DND-41 (cell line): ENCODE measurements around the gene PHTF1.
"Not testable (repeated sequence)": the region's sequence is repeated elsewhere in the genome, so short reads cannot be mapped to it uniquely, and the experiment has no call there.

Source experiments
- ATAC-seq: fragments of 200-7000 bp; cut with Tn5 transposase; 3 replicates; pipeline ENCODE4 v1.9.1; 2021; ENCODE audit warnings: low read depth; ENCODE audit not compliant: insufficient read depth
- DNase-seq: peaks from one replicate; pipeline ENCODE4 v3.0.0-alpha.2; 2020
- H2AFZ ChIP-seq: 2 replicates; pipeline ENCODE4 v1.6.0; 2012; ENCODE audit warnings: low read depth, low read length
- H3K27ac ChIP-seq: 2 replicates; pipeline ENCODE4 v1.5.1; 2012; ENCODE audit warnings: low read length, inconsistent platforms
- H3K27me3 ChIP-seq: fragments of 200-600 bp; sonication (generic); 2 replicates; pipeline ENCODE4 v1.6.0; 2012; ENCODE audit warnings: low read length, mild to moderate bottlenecking, inconsistent platforms; ENCODE audit not compliant: insufficient read depth, poor library complexity
- H3K36me3 ChIP-seq: 2 replicates; pipeline ENCODE4 v1.5.1; 2012; ENCODE audit warnings: low read length, inconsistent platforms; ENCODE audit not compliant: insufficient read depth
- H3K4me1 ChIP-seq: 2 replicates; pipeline ENCODE4 v1.5.1; 2012; ENCODE audit warnings: mild to moderate bottlenecking, low read length; ENCODE audit not compliant: insufficient read depth
- H3K4me2 ChIP-seq: 2 replicates; pipeline ENCODE4 v1.6.0; 2012; ENCODE audit warnings: mild to moderate bottlenecking, moderate library complexity, low read length, inconsistent platforms; ENCODE audit not compliant: insufficient read depth
- H3K4me3 ChIP-seq, 2 experiments: fragments of 200-600 bp in 1 of 2; shearing (Covaris generic) in 1 of 2; 2 replicates each; pipeline ENCODE4 v1.5.1; 2012 to 2016; ENCODE audit warnings: inconsistent platforms in 2 of 2, low read length in 2 of 2, mild to moderate bottlenecking in 2 of 2, low read depth in 1 of 2, moderate library complexity in 1 of 2
- H3K79me2 ChIP-seq: 2 replicates; pipeline ENCODE4 v1.6.0; 2012; ENCODE audit warnings: low read length, inconsistent platforms; ENCODE audit not compliant: insufficient read depth
- H3K9ac ChIP-seq: 2 replicates; pipeline ENCODE4 v1.6.0; 2012; ENCODE audit warnings: low read depth, mild to moderate bottlenecking, inconsistent platforms, low read length, moderate library complexity
- H3K9me3 ChIP-seq: 2 replicates; pipeline ENCODE4 v1.5.1; 2012; ENCODE audit warnings: low read length, moderate library complexity, mild to moderate bottlenecking, inconsistent platforms; ENCODE audit not compliant: insufficient read depth, severe bottlenecking
- H4K20me1 ChIP-seq: 2 replicates; pipeline ENCODE4 v1.6.0; 2012; ENCODE audit warnings: low read length; ENCODE audit not compliant: insufficient read depth
- CTCF ChIP-seq: IDR thresholded peaks from 2 replicates; pipeline ENCODE4 v1.5.1; 2012; ENCODE audit warnings: borderline replicate concordance, low read length, moderate library complexity, mild to moderate bottlenecking; ENCODE audit not compliant: poor library complexity, severe bottlenecking; ENCODE audit errors: extremely low read depth
- EZH2 ChIP-seq: IDR thresholded peaks from 3 replicates; pipeline ENCODE4 v1.6.1; 2012; ENCODE audit warnings: borderline replicate concordance, low read depth, mild to moderate bottlenecking, moderate library complexity, low read length, inconsistent platforms; ENCODE audit not compliant: severe bottlenecking

The PHTF1 gene

GRCh38 chr1:113732802-113733201 is 26.5 kb downstream of the PHTF1 start:
- Histone ChIP-seq H3K27me3 (no peaks in the 10 kb centered on the region), H3K4me2 (no peak overlapping the region), H3K9ac (no peak overlapping the region), H3K4me3 (no peak overlapping the region), H3K36me3 (peaks cover 39% of the 10 kb centered on the region), H2AFZ (no peak overlapping the region), H3K79me2 (no peaks in the 10 kb centered on the region), H3K9me3 (no peaks in the 10 kb centered on the region), H4K20me1 (no peaks in the 10 kb centered on the region), H3K27ac (no peak overlapping the region), H3K4me1 (no peaks in the 10 kb centered on the region)
- no peak for TF ChIP-seq EZH2
- ATAC-seq, result no peak
- DNase-seq, result no peak

- Histone ChIP-seq H2AFZ (no peak overlapping the region), H3K27me3 (no peaks in the 10 kb centered on the region), H3K27ac (no peak overlapping the region), H3K4me1 (no peaks in the 10 kb centered on the region), H3K79me2 (no peaks in the 10 kb centered on the region), H3K9me3 (peaks cover 30% of the 10 kb centered on the region), H3K36me3 (peaks cover 68% of the 10 kb centered on the region), H4K20me1 (no peaks in the 10 kb centered on the region), H3K4me2 (no peak overlapping the region), H3K4me3 (no peak overlapping the region), H3K9ac (no peak overlapping the region)
- no peak for ATAC-seq
- no peak for TF ChIP-seq CTCF
- no peak for TF ChIP-seq EZH2
- no peak for DNase-seq
Measured at GRCh38 chr1:113721010-113721409, 38.3 kb downstream of the PHTF1 start.

- not testable (repeated sequence) for H3K27ac ChIP-seq, H3K4me2 ChIP-seq, ATAC-seq, H4K20me1 ChIP-seq, H3K79me2 ChIP-seq, H2AFZ ChIP-seq, H3K4me1 ChIP-seq, H3K9ac ChIP-seq, H3K27me3 ChIP-seq, H3K4me3 ChIP-seq, DNase-seq
- H3K36me3 ChIP-seq, result peaks cover 64% of the 10 kb centered on the region
- peaks cover 30% of the 10 kb centered on the region for H3K9me3 ChIP-seq
Measured at GRCh38 chr1:113718621-113719020, 40.7 kb downstream of the PHTF1 start.

GRCh38 chr1:113717506-113717905 is 41.8 kb downstream of the PHTF1 start:
- ATAC-seq, H3K27ac ChIP-seq, H3K79me2 ChIP-seq, DNase-seq, H2AFZ ChIP-seq, H4K20me1 ChIP-seq, H3K4me2 ChIP-seq, H3K27me3 ChIP-seq, H3K4me1 ChIP-seq, H3K9ac ChIP-seq, H3K4me3 ChIP-seq: not testable (repeated sequence)
- Histone ChIP-seq H3K9me3 (peaks cover 30% of the 10 kb centered on the region), H3K36me3 (peaks cover 60% of the 10 kb centered on the region)

- Histone ChIP-seq H3K36me3 (peaks cover 53% of the 10 kb centered on the region), H3K27me3 (no peaks in the 10 kb centered on the region), H4K20me1 (no peaks in the 10 kb centered on the region), H2AFZ (no peak overlapping the region), H3K9ac (no peak overlapping the region), H3K79me2 (no peaks in the 10 kb centered on the region), H3K27ac (no peak overlapping the region), H3K9me3 (peaks cover 16% of the 10 kb centered on the region), H3K4me2 (no peak overlapping the region), H3K4me3 (no peak overlapping the region), H3K4me1 (no peaks in the 10 kb centered on the region)
- TF ChIP-seq EZH2 (no peak), CTCF (peak; percentile 17)
- DNase-seq (no peak), ATAC-seq (no peak)
Measured at GRCh38 chr1:113714606-113715269, 44.5 kb downstream of the PHTF1 start.
